Forelimb muscle (tissue), 1 donor: ENCODE results near the gene IPCEF1. TPM values are rescaled to one million over a fixed set of nuclear protein-coding genes. Genes with fewer than 3 reads are reported as not detected.

Experiments
- DNase-seq: peaks from one replicate; pipeline ENCODE4 v3.0.0-alpha.2; 2013; ENCODE audit warnings: low read depth
- polyA plus RNA-seq: library from polyadenylated mRNA; unstranded; fragments of 120-200 nt; gene quantifications from one replicate; pipeline ENCODE4 v1.2.1, GENCODE V29; 2013; ENCODE audit not compliant: insufficient read length

The IPCEF1 gene
- polyA plus RNA-seq, 1 donor = 1.2 TPM

- no peak for DNase-seq
Measured at GRCh38 chr6:154297210-154297609, 59.4 kb downstream of the IPCEF1 start.

- no peak for DNase-seq
Measured at GRCh38 chr6:154295733-154296132, 60.9 kb downstream of the IPCEF1 start.

GRCh38 chr6:154292855-154293519, 63.6 kb downstream of the IPCEF1 start:
- no peak for DNase-seq

- no peak for DNase-seq
Measured at GRCh38 chr6:154292066-154292465, 64.5 kb downstream of the IPCEF1 start.

- DNase-seq = no peak
Measured at GRCh38 chr6:154289818-154290508, 66.6 kb downstream of the IPCEF1 start.

- DNase-seq = no peak
Measured at GRCh38 chr6:154285826-154286225, 70.8 kb downstream of the IPCEF1 start.

- DNase-seq = no peak
Measured at GRCh38 chr6:154284313-154284853, 72.2 kb downstream of the IPCEF1 start.

GRCh38 chr6:154280521-154280920, 76.1 kb downstream of the IPCEF1 start:
- no peak for DNase-seq

GRCh38 chr6:154277629-154278017, 79.0 kb downstream of the IPCEF1 start:
- DNase-seq = no peak

- DNase-seq = peak; percentile 39
Measured at GRCh38 chr6:154276810-154277628, 79.6 kb downstream of the IPCEF1 start.

- no peak for DNase-seq
Measured at GRCh38 chr6:154274168-154274567, 82.4 kb downstream of the IPCEF1 start.

- DNase-seq = no peak
Measured at GRCh38 chr6:154268486-154268885, 88.1 kb downstream of the IPCEF1 start.

GRCh38 chr6:154267508-154268106, 89.0 kb downstream of the IPCEF1 start:
- no peak for DNase-seq

- DNase-seq = no peak
Measured at GRCh38 chr6:154266560-154267099, 90.0 kb downstream of the IPCEF1 start.

- no peak for DNase-seq
Measured at GRCh38 chr6:154261688-154262397, 94.8 kb downstream of the IPCEF1 start.

- DNase-seq = no peak
Measured at GRCh38 chr6:154258064-154258757, 98.4 kb downstream of the IPCEF1 start.

- no peak for DNase-seq
Measured at GRCh38 chr6:154257067-154257466, 99.5 kb downstream of the IPCEF1 start.

GRCh38 chr6:154252678-154253077, 103.9 kb downstream of the IPCEF1 start:
- no peak for DNase-seq

- DNase-seq = no peak
Measured at GRCh38 chr6:154251116-154251515, 105.5 kb downstream of the IPCEF1 start.
